Measurements from ENCODE around the gene SLC24A3.
A peak's percentile ranks its signal among the peaks of the same experiment; 100 is the strongest.

SLC24A3 gene

GRCh38 chr20:19713822-19714578, 501.6 kb downstream of the SLC24A3 start:
- no peak for DNase-seq (ENCODE audit: low read depth)

- no peak for DNase-seq (ENCODE audit: low read depth)
Observed at GRCh38 chr20:19714579-19714840, 502.1 kb downstream of the SLC24A3 start.

GRCh38 chr20:19715986-19716385, 503.5 kb downstream of the SLC24A3 start:
- no peak for DNase-seq (ENCODE audit: low read depth)

- DNase-seq (ENCODE audit: low read depth) = no peak
Observed at GRCh38 chr20:19718880-19719279, 506.4 kb downstream of the SLC24A3 start.

DNA sequence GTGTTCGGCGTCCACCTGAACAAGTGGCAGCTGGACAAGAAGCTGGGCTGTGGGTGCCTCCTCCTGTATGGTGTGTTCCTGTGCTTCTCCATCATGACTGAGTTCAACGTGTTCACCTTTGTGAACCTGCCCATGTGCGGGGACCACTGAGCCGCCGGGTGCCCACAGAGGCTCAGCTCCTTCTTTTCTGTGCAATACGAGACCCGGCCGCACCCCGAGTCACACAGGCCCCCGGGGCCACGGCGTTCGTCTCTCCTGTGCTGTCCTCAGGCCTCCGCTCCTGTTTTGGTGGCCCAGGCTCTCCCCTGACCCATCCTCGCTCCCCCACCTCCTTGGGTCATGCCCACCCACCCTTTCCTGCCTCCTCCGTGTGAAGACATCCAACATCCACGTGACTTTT, 508.5 kb downstream of the SLC24A3 start:
- no peak for DNase-seq (ENCODE audit: low read depth)

- DNase-seq (ENCODE audit: low read depth) = no peak
Observed at GRCh38 chr20:19723051-19723450, 510.6 kb downstream of the SLC24A3 start.

DNA sequence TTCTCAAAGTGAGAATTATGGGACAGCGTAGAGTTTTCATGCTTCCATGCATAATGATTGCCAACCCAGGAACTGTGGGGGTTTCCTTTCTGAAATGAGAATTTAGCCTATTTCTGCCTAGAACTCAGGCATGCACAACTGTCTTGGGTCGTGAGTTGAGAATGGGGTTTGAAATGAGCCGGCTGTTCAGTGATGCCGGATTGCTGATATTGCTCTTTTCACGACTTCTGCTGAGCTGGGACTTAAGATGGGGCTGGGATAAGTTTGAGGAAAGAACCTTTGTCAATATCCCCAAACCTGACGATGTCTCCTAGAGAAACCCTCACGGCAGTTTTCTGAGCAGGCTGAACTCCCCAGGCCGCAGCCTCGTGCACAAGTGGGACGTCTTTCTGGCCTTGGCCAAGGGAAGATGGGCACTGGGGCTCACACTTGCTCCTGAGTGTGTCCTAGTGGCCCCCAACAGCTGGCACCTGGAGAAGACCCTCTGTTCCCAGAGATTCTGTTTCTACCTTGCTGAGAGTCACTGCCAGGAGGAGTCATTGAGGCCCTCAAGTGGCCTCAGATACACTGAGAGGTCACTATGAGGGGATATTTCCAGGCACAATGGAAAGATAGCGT, 511.5 kb downstream of the SLC24A3 start:
- no peak for DNase-seq (ENCODE audit: low read depth)

GRCh38 chr20:19725373-19725772, 512.9 kb downstream of the SLC24A3 start:
- no peak for DNase-seq (ENCODE audit: low read depth)

DNA sequence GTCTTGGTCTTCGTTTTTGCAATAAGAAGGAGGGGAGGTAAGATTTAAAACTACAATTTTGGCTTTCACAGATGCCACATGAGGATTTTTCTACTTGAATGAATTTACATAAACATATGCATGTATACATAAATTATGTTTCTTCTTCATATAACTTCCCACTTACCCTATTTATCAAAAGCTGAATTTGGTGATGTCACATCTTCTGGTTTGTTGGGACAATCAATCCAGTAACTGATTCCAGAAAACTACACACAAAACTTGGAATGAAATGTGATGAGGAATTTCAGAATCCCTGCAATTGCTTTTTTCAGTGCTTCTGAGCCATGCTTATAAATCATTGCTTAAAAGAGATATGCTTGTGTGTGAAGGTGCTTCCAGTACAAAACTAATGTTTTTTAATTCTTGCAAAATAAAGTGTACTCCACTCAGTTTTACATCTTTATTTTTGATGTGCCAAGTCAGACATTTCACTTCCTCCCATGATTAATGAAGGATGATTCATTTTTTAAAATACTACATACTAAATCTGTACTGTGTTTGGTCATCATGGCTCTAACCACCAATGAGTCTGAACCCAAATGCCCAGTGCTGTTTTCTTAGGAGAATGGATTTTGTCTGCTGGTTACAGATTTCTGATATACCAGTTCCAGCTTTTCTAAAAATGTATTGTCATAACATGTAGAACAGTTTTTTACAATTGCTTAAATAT, 513.5 kb downstream of the SLC24A3 start:
- DNase-seq (ENCODE audit: low read depth) = peak; percentile 53

GRCh38 chr20:19727251-19727847, 514.9 kb downstream of the SLC24A3 start:
- no peak for DNase-seq (ENCODE audit: low read depth)

DNA sequence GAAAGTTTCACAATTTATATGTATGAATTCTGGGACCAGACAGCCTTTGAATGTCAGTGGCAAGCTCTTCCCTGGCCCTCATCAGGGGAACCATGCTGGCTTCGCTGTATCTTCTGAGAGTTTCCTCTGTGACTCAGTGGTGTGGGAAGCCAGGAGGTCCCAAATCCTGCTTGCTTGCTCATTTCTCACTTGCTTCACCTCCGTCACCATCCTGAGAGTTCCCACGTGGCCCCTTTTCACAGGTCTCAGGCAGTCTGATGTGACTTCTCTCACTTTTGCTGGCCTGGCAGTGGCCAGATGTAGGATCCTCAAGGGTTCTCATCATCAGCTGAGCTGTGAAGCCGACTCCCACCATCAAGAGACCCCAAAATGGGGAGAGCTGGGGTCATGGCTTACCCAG, 517.2 kb downstream of the SLC24A3 start:
- DNase-seq (ENCODE audit: low read depth) = no peak

- DNase-seq (ENCODE audit: low read depth) = no peak
Observed at GRCh38 chr20:19730706-19731105, 518.3 kb downstream of the SLC24A3 start.

DNA sequence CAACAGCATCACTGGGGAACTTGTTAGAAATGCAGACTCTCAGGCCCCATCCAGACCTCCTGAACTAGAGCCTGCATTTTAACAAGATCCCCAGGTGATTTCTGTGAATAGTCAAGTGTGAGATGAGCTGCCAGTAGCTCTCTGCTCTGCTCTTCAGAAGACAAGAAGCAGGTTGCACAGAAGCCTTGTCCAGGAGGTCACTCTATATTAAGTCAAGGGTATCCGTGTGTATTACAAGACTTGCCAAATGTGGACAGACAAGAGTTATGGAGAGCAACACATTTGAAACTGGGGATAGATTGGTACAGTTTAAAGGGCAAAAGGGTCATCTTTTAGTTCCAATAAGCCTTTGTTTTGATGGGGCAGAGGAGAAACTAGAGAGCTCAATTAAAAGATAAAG, 522.4 kb downstream of the SLC24A3 start:
- DNase-seq (ENCODE audit: low read depth) = no peak

DNA sequence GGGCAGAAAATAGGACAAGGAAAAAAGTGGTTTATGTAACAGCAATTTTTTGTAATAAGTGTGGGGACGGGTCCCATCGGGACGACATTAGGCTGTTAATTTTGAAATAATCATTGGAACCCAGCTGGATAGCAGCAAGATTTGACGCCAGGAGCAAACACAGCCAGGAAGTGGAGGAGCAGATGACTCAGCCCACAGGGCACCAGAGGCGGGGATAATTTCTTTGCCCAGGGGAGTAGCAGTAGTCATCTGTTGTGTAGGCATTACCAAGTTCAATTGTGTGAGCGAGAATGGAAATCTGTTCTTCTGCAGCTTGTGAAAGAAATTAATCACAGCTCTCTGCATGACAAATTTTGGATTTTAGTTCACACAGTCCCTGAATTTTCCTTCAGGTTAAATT, 523.0 kb downstream of the SLC24A3 start:
- peak; percentile 87 for DNase-seq (ENCODE audit: low read depth)

DNA sequence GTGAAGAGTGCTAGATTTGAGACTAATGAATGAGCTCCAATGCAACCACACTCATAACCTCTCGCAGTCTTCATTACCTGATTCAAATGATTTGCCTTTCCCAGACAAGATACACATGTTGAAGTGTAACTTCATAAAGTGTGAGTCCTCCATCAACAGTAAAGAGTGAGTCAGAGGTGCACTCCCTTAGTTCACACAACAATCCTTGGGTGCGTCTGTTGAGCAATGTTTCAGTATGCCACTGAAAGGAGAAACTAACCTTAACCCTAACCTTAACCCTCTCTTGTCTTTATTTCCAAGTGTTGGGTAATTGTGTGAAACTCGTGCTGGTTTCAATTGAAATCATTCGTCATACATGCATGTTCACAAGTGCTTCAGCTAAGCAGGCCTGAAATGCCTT, 524.6 kb downstream of the SLC24A3 start:
- DNase-seq (ENCODE audit: low read depth) = peak; percentile 70

DNA sequence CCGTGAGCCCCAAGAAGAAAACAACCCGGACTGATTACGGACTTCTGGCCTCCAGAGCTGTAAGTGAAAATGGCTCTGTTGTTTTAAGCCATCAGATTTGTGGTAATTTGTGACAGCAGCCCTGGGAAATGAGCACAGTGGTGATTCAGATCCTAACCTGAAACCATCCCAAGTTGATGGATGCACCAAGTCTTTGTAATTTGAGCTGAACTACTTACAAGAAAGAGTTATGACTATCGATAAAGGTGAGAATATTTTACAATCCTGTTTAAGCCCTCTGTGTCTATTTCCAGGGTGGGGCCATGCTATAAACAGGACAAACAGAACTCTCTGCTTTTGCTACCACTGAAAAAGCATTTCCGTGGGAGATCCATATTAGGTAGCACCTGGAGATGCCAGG, 526.5 kb downstream of the SLC24A3 start:
- no peak for DNase-seq (ENCODE audit: low read depth)

DNA sequence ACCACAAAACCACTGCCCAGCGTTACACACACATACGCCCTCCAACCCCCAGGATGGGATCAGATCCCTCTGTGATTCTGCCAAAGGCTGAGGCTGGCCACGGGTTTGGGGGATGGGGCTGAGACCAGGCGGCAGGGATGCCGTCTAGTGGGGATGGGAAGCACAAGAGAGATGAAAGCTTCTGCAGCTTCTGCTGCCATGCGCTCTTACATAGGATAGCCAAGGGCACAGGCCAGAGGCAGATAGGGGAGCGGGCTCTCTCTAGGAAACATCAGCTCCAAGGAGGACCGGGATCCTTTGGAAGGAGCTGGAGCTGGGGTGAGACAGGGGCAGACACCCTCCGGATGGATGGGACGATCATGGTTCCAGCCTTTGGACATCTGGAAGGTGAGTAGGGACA, 526.9 kb downstream of the SLC24A3 start:
- DNase-seq (ENCODE audit: low read depth) = no peak

- no peak for DNase-seq (ENCODE audit: low read depth)
Observed at GRCh38 chr20:19740512-19740911, 528.1 kb downstream of the SLC24A3 start.

GRCh38 chr20:19741924-19742323, 529.5 kb downstream of the SLC24A3 start:
- DNase-seq (ENCODE audit: low read depth) = no peak

DNA sequence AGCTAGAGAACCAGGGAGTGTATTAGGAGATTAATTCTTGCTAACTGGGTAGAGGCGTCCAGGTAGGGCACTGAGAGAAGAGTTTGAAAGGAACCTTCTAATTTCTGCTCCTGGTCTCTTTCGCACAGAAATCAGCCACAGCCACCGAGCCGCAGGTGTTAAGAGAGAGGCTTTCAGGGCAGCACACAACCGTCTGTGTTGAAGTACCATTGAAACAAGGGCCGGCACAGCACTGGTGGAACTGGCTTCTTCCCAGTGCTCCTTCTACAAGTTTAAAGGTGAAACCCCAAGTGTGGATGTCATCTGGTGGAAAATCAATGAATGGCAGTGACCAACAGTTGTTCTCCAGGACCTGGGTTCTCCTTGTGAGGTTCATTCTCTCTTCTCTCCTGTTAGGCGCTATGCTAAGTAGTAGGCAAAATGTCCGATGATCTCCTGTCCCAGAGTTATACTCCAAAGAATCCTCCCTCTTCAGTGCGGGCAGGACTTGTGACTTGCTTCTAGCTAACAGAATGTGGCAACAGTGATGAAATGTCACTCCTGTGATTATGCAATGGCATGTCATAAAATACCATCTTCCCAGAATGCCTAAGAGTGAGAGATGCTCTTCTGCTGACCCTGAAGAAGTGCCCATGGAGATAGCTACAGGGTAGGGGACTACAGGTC, 530.7 kb downstream of the SLC24A3 start:
- DNase-seq (ENCODE audit: low read depth) = no peak

GRCh38 chr20:19743640-19743995, 531.2 kb downstream of the SLC24A3 start:
- no peak for DNase-seq (ENCODE audit: low read depth)

DNA sequence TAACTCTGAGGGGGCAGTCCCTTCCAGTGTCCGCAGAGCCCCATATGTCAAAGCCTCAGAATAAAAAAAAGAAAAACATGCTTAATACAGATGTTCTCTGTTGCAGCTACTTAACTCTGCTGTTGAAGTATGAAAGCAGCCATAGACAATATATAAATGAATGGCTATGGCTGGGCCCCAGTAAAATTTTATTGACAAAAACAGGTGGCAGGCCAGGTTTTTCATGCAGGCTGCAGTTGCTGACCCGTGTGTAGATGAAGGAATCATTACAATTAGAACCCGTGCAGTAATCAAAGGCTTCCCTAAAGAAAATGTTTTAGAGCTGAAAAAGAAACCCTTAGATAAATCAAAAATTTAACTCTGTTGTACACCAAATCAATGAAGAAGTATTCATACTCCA, 532.7 kb downstream of the SLC24A3 start:
- no peak for DNase-seq (ENCODE audit: low read depth)

- no peak for DNase-seq (ENCODE audit: low read depth)
Observed at GRCh38 chr20:19745584-19745983, 533.1 kb downstream of the SLC24A3 start.

Measured in ELR (cell line).